Right cardiac atrium (tissue), 5 donors: ENCODE measurements around the gene MAEA. TPM values are rescaled to one million over a fixed set of nuclear protein-coding genes. Genes with fewer than 3 reads are reported as not detected.

ENCODE experiments used
- ATAC-seq, 2 donors: fragments of 200-7000 bp; cut with Tn5 transposase; one replicate each; pipeline versions ENCODE4 v1.8.0 to v1.9.1; 2020; ENCODE audit warnings: moderate library complexity in 2 of 2, mild to moderate bottlenecking in 1 of 2
- DNase-seq, 3 donors: peaks; one replicate each; pipeline ENCODE4 v3.0.0-alpha.2; 2020
- H3K27ac ChIP-seq: one replicate; pipeline ENCODE4 v1.5.1; 2013; ENCODE audit warnings: mild to moderate bottlenecking, low read length, control low read depth, moderate library complexity
- H3K27me3 ChIP-seq: one replicate; pipeline ENCODE4 v1.6.1; 2013; ENCODE audit not compliant: control insufficient read depth, insufficient read depth
- H3K4me1 ChIP-seq: one replicate; pipeline ENCODE4 v1.6.1; 2013; ENCODE audit warnings: low read length; ENCODE audit not compliant: control insufficient read depth, insufficient read depth
- H3K4me3 ChIP-seq: one replicate; pipeline ENCODE4 v1.5.1; 2013; ENCODE audit warnings: low read length, control low read depth
- H3K9me3 ChIP-seq: one replicate; pipeline ENCODE4 v1.6.1; 2013; ENCODE audit warnings: low read length; ENCODE audit not compliant: control insufficient read depth
- WGBS: extraction: QIAGEN DNeasy Blood & Tissue Kit; methylation state at CpG from one replicate; pipeline ENCODE4 v1.1.7; 2013; 5-methylcytosine and 5-hydroxymethylcytosine counted together
- intact Hi-C, 4 donors: fragments of 100-400 bp; cut with DNase I; formaldehyde crosslinking; loops; one replicate each; pipeline versions ENCODE4 v1.11.0 to v1.14.0; 2022 to 2023
- polyA plus RNA-seq: library from polyadenylated mRNA; stranded (reverse); fragments of 200-250 nt; gene quantifications from one replicate; pipeline ENCODE4 v1.2.3, GENCODE V29; 2013
- total RNA-seq, 4 donors: library from RNA; stranded (reverse); fragmentation: NEBNext Ultra II Directional; extraction: Animal tissue kit (Norgen Biotek cat#: 25700); gene quantifications; one replicate each; pipeline ENCODE4 v1.2.1, GENCODE V29; 2021
- donor health status: healthy with polysubstance abuse.
- donor health status: DM: no; HTN: yes; CAD: no.
- donor health status: DM: no; HTN: no; CAD: no.
- donor health status: DM: no; HTN: yes; CAD: no; lungs with severe emphysema.
- donor health status: DM: yes; HTN: yes; CAD: no.

Gene MAEA
- total and polyA plus RNA-seq, 5 donors: 51.6 to 61.8 (median 58.5) TPM

- Histone ChIP-seq H3K27ac (no peak overlapping the region), H3K4me3 (no peak overlapping the region), H3K27me3 (no peaks in the 10 kb centered on the region), H3K9me3 (no peaks in the 10 kb centered on the region), H3K4me1 (no peaks in the 10 kb centered on the region)
- DNase-seq: peak in 1 of 3 donors; percentile 50
- ATAC-seq: no peak
- intact Hi-C loops: loop anchor here (5.0 to 10.0 kb wide), 4 partner anchors 220 to 370 kb away; partner anchors contain the start of genes TACC3 (in 1 of the 4) and TMEM129 (in 1 of the 4)
- WGBS: 93% methylated on average over 18 of the region's 18 CpGs
Measured at GRCh38 chr4:1354983-1355275, 65.2 kb downstream of the MAEA start.

DNA sequence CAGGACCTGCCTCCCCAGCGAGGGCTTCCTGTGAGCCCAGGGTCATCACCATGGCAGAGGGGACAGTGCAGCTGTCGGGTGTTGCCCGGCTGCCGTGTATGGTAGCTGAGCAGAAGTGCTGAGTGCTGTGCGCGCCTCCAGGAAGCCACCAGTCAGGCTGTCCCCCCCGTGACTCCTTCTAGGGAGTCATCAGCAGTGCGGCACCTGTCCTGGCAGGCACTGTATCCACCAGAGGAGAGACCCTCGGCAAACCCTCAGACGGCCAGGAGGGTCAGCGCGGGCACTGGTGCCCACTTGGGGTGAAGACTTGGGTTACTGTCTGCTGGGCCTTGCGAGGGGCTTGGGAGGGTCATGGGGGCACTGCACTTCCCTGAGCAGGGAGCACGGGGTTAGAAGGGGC, 65.7 kb downstream of the MAEA start:
- no peak overlapping the region for H3K27ac ChIP-seq
- H3K9me3 ChIP-seq: no peaks in the 10 kb centered on the region
- DNase-seq (peak in 1 of 3 donors; percentile 48), ATAC-seq (no peak)
- intact Hi-C loops: loop anchor here (5.0 to 10.0 kb wide), 4 partner anchors 221 to 369 kb away; partner anchors contain the start of genes TACC3 (in 1 of the 4) and TMEM129 (in 1 of the 4)
- 92% methylated on average over 14 of the region's 14 CpGs for WGBS
- H3K4me1 ChIP-seq: no peaks in the 10 kb centered on the region
- H3K27me3 ChIP-seq: no peaks in the 10 kb centered on the region
- no peak overlapping the region for H3K4me3 ChIP-seq

GRCh38 chr4:1356181-1356998, 66.7 kb downstream of the MAEA start:
- peak; percentile 10 to 36 for ATAC-seq
- intact Hi-C loops: loop anchor here (2.0 to 10.0 kb wide), 5 partner anchors 222 to 368 kb away; partner anchors contain the start of genes TACC3 (in 1 of the 4) and TMEM129 (in 1 of the 4)
- peak; percentile 70 to 89 (median 87) for DNase-seq
- H3K27ac ChIP-seq: no peak overlapping the region
- WGBS: 51% methylated on average over 28 of the region's 28 CpGs
- no peaks in the 10 kb centered on the region for H3K9me3 ChIP-seq
- no peak overlapping the region for H3K4me3 ChIP-seq
- H3K27me3 ChIP-seq: no peaks in the 10 kb centered on the region
- H3K4me1 ChIP-seq: no peaks in the 10 kb centered on the region

GRCh38 chr4:1357356-1358248, 67.9 kb downstream of the MAEA start:
- WGBS: 92% methylated on average over 27 of the region's 27 CpGs
- DNase-seq (peak; percentile 11 to 66 (median 58)), ATAC-seq (no peak)
- intact Hi-C loops: loop anchor here (2.0 to 10.0 kb wide), 5 partner anchors 223 to 367 kb away; partner anchors contain the start of genes TACC3 (in 1 of the 4) and TMEM129 (in 1 of the 4)
- Histone ChIP-seq H3K9me3 (no peaks in the 10 kb centered on the region), H3K27ac (no peak overlapping the region), H3K4me1 (no peaks in the 10 kb centered on the region), H3K4me3 (no peak overlapping the region), H3K27me3 (no peaks in the 10 kb centered on the region)

DNA sequence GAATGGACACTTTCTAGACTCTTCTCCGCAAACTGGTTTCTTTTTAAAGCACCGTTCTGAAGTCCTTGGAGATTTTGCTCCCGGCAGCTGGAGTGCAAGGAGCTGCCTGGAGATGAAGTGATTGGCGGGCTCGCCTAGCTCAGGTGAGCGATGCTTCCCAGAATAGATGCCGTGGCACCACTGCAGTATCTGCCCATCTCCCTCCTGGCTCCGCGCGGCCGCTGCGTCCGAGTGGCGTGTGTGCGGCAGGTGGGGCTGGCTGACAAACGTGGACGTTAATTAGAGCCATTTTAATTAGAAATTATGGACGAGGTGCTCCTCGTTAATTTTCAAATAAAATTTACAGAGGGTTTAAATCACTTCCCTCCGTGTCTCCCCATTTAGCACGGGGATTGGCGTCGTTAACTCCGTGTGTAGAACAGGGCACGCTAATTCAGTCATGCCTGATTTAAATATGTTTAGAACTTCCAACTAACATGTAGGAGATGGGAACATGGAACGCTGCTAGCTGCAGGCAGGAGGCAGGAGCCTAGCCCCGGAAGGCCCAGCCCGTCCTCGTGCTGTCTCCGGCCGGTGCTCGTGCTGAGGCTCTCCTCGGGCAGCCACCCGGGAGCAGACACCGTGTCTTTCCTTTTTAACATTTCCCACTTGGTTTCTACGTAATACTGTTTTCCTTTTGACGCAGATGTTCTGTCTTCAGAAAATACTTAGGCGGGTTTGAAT, 68.9 kb downstream of the MAEA start:
- ATAC-seq (no peak), DNase-seq (peak in 2 of 3 donors; percentile 32 to 47)
- 95% methylated on average over 38 of the region's 38 CpGs for WGBS
- no peaks in the 10 kb centered on the region for H3K4me1 ChIP-seq
- H3K27ac ChIP-seq: no peak overlapping the region
- no peaks in the 10 kb centered on the region for H3K27me3 ChIP-seq
- H3K4me3 ChIP-seq: no peak overlapping the region
- H3K9me3 ChIP-seq: no peaks in the 10 kb centered on the region
- intact Hi-C loops: loop anchor here (5.0 to 10.0 kb wide), 4 partner anchors 224 to 366 kb away; partner anchors contain the start of genes TACC3 (in 1 of the 4) and TMEM129 (in 1 of the 4)

DNA sequence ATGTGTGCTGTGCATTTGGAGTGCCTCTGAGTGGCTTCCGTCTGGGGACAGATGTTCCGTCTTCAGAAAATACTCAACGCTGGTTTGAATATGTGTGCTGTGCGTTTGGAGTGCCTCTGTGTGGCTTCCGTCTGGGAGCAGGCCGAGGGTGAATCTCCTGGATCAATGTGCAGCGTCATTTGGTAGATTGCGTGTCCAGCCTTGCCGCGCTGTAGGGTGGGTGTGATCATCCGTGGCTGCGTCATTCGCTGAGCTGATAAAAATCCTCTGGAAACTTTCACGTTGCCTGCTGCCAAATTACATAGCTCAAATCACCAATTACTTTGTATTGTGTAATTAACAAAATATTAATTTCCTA, 69.4 kb downstream of the MAEA start:
- no peaks in the 10 kb centered on the region for H3K4me1 ChIP-seq
- H3K27me3 ChIP-seq: no peaks in the 10 kb centered on the region
- H3K4me3 ChIP-seq: no peak overlapping the region
- H3K9me3 ChIP-seq: no peaks in the 10 kb centered on the region
- DNase-seq: no peak
- intact Hi-C loops: loop anchor here (5.0 to 10.0 kb wide), 4 partner anchors 224 to 366 kb away; partner anchors contain the start of genes TACC3 (in 1 of the 4) and TMEM129 (in 1 of the 4)
- no peak overlapping the region for H3K27ac ChIP-seq
- ATAC-seq: no peak
- WGBS: 85% methylated on average over 14 of the region's 14 CpGs

DNA sequence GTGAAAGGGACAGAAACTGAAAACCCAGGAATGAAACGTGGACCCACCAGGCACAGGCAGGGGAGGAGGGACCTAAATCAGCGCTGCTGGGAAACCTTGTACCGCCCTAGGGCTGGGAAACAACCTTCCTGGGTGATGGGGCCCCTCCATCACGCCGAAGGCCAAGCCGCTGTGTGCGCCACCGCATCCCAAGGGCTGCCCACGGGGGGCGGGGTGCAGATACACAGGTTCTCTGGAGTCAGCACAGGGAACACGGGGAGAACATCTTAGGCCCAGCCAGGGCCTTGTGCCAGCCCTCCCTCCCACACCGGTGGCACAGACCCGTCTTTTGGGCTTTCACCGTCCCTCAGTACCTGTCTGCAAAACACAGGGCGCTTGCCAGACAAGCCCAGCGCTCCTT, 70.3 kb downstream of the MAEA start:
- DNase-seq (peak in 1 of 3 donors; percentile 32), ATAC-seq (no peak)
- Histone ChIP-seq H3K27ac (no peak overlapping the region), H3K4me1 (no peaks in the 10 kb centered on the region), H3K9me3 (no peaks in the 10 kb centered on the region), H3K4me3 (no peak overlapping the region), H3K27me3 (no peaks in the 10 kb centered on the region)
- intact Hi-C loops: loop anchor here (5.0 to 10.0 kb wide), 4 partner anchors 225 to 365 kb away; partner anchors contain the start of genes TACC3 (in 1 of the 4) and TMEM129 (in 1 of the 4)
- WGBS: 91% methylated on average over 16 of the region's 16 CpGs

DNA sequence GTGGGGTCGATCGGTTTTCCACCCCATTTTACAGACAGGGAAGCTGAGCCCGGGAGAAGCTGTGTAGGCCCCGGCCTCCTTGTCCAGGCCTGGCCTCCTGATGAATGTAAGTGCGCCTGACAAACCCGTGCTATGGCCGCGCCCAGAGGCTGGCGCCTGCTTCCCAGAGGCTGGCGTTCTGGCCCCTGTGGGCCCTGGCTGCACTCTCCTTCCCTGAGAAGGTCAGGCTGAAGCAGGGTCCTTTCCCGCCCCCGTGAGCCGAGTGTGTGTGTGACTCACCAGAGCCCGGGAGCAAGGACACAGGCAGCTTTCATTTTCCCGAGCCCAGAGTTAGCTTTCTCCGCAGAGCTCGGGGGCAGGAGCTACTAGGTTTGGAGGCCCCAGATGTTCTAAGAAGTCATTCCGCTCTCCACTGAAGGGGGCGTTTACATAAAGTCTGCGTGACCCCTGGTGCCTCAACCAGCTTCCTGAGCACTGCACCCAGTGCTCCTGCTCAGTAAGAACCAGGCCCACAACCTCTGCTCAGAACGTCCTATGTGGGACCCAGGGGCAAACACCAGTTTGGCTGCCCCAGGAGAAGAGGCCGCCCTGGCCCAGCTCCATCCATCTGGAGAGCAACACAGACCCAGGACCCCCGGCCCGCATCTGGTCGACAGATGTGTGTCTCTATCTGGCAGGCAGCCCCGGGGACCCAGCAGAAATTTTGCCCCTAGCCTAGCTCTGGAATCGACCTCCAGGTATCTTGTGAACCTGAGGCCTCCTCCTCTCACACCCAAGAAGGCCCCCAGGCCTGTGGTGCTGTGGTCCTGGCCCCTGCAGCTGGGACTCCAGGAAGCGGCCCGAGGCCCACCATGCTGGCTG, 71.0 kb downstream of the MAEA start:
- H3K4me1 ChIP-seq: no peaks in the 10 kb centered on the region
- WGBS: 85% methylated on average over 29 of the region's 29 CpGs
- DNase-seq (peak in 2 of 3 donors; percentile 39 to 42), ATAC-seq (no peak)
- H3K4me3 ChIP-seq: no peak overlapping the region
- no peaks in the 10 kb centered on the region for H3K9me3 ChIP-seq
- H3K27me3 ChIP-seq: no peaks in the 10 kb centered on the region
- intact Hi-C loops: no loop called here
- no peak overlapping the region for H3K27ac ChIP-seq

- 86% methylated on average over 18 of the region's 18 CpGs for WGBS
- intact Hi-C loops: no loop called here
- no peak for ATAC-seq
Measured at GRCh38 chr4:1361431-1361830, 71.7 kb downstream of the MAEA start.

More at GRCh38 chr4:1361431-1361830, 71.7 kb downstream of the MAEA start:
- H3K27ac ChIP-seq: no peak overlapping the region
- no peak overlapping the region for H3K4me3 ChIP-seq
- DNase-seq: peak in 2 of 3 donors; percentile 37 to 38
- no peaks in the 10 kb centered on the region for H3K27me3 ChIP-seq
- H3K4me1 ChIP-seq: no peaks in the 10 kb centered on the region
- H3K9me3 ChIP-seq: no peaks in the 10 kb centered on the region
